Testis (tissue), 2 donors: Measurements from ENCODE around the gene RBM22.
A peak's percentile ranks its signal among the peaks of the same experiment; 100 is the strongest.

Experiments
- POLR2A ChIP-seq: fragments of 450-650 bp; IDR thresholded peaks from one replicate; pipeline ENCODE4 v1.6.1; 2017; ENCODE audit warnings: antibody characterized with exemption, mild to moderate bottlenecking, moderate library complexity
- TF ChIP-seq, protein P1 (sequence below), 3 experiments: fragments of 450-650 bp in 2 of 3; fragments of 200-600 bp in 1 of 3; sonication (generic) in 1 of 3; IDR thresholded peaks; one replicate each; pipeline ENCODE4 v1.5.1; 2016 to 2019; ENCODE audit warnings: antibody characterized with exemption in 3 of 3, mild to moderate bottlenecking in 2 of 3, moderate library complexity in 1 of 3

DNA sequence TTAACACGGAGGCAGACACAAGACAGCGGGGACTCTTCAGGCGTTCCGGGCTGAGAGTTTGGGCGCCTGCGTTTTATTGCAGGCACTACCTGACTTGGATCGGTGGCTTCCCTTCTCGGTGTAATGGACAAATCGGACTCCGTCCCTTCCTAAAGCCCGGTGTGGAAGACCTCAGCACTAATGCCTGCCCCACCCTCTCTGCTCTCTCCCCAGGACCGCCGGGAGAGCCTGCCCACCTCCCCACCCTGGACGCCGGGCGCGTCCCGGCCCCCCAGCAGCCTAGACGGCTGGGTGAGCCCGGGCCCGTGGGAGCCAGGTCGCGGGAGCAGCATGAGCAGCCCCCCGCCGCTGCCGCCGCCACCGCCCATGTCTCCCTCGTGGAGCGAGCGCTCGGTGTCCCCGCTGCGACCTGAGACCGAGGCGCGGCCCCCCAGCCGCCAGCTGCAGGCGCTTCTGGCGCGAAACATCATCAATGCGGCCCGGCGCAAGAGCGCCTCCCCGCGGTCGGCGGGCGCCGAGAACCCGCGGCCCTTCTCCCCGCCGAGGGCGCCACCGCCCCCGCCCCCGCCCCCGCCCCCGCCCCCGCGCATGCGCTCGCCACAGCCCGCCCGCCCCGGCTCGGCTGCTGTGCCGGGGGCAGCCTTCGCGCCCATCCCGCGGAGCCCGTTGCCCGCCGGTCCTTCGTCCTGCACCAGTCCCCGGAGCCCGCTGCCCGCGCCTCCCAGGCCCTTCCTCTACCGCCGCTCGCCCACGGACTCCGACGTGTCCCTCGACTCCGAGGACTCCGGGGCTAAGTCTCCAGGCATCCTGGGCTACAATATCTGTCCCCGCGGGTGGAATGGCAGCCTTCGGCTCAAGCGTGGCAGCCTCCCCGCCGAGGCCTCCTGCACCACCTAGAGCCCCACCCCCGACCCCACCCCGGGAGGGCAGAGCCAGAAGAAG, 44.4 kb downstream of the RBM22 start:
- TF ChIP-seq, protein P1, sequence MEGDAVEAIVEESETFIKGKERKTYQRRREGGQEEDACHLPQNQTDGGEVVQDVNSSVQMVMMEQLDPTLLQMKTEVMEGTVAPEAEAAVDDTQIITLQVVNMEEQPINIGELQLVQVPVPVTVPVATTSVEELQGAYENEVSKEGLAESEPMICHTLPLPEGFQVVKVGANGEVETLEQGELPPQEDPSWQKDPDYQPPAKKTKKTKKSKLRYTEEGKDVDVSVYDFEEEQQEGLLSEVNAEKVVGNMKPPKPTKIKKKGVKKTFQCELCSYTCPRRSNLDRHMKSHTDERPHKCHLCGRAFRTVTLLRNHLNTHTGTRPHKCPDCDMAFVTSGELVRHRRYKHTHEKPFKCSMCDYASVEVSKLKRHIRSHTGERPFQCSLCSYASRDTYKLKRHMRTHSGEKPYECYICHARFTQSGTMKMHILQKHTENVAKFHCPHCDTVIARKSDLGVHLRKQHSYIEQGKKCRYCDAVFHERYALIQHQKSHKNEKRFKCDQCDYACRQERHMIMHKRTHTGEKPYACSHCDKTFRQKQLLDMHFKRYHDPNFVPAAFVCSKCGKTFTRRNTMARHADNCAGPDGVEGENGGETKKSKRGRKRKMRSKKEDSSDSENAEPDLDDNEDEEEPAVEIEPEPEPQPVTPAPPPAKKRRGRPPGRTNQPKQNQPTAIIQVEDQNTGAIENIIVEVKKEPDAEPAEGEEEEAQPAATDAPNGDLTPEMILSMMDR (IDR thresholded peaks at IDR 0.05) = peak; percentile 30 to 67 (median 64)
- no peak for TF ChIP-seq POLR2A
